Nucleus accumbens (tissue), 56 donors: ENCODE measurements around the gene TPST2.

Experiments used
- DNase-seq, 56 donors: peaks; one replicate each; lab custom pipeline; 2025; lab: John Stamatoyannopoulos, UW

The TPST2 gene

DNA sequence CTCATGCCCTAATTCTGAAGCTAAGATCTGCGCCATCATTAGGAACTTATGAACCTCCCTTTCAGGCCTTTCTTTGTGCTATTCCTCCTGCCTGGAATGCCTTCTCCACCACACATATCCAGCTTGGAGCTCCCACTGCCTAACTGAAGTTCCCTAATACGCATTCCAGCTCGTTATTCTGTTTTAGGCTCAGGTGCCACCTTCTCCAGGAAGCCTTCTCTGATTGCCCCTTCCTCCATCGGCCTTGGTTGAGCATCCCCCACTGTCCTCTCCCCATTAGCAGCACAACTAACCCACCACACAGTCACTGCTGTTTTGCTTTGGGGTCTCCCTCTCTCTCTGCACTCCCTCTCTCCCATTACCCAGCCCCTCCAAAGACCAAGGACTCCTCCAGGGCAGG is 22.7 kb upstream of the TPST2 start:
- DNase-seq: no peak

DNA sequence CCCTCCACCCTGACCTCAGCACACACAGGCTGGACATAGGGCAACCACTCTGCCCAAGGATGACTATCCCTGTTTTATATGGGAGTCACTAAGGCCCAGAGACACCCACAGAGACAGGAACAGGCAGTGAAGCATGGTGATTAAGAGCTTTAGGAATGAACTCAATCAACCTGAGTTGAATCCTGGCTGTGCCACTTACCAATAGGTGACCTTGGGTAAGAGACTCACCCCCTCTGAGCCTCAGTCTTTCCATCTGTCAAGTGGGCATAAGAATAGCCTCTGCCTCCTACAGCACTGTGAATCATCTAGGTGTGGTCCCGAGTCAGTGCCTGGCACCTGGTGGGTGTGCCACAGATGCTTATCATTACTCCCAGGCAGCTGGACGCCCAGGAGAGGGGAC is 21.1 kb upstream of the TPST2 start:
- no peak for DNase-seq

DNA sequence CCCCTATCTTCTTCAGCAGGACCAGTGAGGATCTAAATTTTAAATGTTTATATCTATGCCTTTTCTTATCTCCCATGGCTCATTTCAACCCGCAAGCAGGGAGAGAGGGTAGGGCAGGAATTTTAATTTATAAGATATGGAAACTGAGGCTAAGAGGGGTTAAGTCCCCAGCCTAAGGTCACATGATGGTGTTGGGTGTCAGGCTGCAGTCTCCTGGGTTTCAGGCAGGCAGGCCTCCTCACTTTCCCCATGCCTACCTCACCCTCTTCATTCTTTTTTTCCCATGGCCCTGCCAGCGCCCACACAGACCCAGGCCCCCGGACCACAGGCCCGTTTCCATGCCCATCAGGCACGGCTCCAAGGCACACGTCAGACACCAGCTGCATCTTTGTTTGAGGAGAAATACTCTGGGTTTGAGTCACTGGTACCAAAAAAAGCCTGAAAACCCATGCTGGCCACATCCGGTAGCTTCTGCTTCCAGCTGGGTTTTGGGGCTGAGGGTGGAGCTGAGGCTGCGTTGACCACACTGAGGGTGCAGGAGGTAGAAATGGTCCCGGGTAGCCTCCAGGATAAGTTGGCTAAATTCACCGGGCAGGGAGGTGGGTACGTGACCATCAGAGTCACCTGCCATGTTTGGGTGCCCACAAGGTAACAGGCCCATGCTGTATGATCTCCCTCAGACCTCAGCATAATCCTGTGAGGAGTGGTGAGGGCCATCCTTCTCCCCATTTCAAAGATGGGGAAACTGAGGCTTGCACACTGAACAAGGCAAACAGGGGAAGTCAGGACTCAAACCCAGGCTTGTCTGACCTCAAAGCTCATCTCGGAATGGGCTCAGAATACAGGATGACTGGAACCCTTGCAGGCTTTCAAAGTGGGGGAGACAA is 20.4 kb upstream of the TPST2 start:
- peak in 20 of 56 donors; percentile 2 to 59 (median 22) for DNase-seq

DNA sequence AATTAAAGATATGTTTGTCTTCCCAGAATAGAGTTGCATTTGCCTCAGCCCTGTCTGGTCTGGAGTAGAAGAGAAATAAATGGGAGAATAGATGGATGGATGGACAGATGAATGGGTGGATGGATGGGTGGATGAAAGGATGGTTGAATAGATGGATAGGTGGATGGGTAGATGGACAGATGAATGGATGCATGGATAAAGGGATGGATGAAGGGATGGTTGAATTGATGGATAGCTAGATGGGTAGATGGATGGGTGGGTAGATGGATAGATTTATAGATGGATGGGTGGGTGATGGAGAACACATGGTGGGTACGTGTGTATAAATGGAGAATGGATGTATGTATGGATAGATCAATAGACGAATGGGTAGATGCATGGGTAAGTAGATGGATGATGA is 19.4 kb upstream of the TPST2 start:
- DNase-seq: no peak

DNA sequence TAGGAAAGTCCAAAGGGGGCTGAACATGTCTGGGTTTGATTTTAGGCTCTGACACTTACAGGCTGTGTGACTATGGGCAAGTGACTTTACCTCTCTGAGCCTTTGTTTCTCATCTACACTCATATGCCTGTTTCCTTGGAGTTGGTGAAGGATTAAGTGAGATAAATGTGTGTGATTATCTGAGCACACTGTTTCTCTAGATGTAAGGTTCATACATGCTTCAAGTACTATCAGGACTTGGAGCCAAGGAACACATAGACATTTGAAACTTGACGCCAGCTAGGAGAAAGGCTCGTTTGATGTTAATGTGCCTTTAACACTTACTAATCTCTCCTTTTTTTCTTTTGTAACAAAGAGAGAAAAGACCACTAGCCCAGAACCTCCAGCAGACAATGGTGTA is 18.2 kb upstream of the TPST2 start:
- DNase-seq: no peak

DNA sequence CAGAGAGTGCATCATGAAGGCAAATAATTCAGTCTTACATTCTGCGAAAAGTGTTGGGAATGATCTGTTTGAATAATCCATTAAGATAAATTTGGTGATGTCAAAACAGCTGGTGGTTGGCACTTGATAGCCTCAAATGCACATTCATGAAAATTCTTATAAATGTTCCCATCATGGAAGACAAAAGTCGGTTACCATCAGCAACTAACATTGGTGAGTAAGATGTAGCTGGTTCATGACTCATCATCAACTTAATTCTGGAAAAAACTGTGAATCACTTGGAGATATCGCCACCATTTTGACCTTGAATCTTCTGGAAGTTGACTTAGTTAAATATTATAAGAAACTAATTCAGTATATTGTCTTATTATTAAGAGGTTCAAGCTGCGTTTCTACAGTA is 16.7 kb upstream of the TPST2 start:
- DNase-seq: peak in 1 of 56 donors; percentile 12

DNA sequence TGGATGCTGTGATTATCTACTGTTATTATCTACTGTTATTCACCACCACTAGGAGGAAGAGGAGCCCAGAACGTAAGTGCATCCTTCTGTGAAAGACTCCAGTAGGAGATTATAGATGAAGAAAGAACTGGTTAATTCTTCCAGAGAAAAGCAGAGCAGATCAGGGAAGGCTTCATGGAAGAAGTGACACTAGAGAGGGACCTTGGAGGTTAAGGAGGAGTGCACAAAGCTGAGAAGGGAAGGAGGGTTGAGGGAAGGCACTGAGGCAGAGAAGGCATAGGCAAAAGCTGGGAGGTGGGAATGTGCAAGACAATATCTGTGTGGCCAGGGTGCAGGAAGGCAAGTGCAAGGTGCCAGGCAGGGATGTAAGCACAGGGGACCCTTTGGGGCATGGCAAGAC is 14.4 kb upstream of the TPST2 start:
- no peak for DNase-seq

DNA sequence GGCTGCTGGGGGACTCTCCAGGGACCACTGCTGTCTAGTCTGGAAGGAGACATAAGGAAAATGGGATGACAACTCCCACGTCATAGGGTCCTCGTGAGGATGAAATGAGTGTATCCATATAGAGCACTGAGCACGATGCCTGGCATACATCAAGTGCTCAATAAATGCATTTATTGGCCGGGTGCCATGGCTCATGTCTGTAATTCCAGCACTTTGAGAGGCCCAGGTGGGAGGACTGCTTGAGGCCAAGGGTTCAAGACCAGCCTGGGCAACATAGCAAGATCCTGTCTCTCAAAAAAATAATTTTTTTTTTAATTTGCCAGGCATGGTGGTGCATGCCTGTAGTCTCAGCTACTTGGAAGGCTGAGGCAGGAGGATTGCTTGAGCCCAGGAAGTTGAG is 12.2 kb upstream of the TPST2 start:
- DNase-seq: no peak

DNA sequence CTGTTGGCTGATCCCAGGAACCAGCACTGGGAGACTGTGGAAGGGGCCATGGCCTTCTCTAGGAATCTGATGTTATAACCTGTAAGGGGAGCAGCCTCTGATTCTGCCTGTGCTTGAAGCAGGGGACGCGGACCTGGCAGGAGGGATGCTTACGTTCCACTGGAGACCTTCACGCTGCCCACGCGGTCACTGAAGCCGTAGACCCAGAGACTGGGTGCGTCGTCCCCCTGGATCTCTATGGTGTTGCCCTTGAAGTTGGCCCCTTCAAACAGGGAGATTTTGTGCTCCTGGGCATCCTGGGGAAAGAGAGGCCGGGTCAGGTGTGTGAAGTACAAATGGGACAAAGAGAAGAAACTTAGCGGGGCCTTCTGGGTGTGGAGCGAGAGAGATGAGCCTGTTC is 11.8 kb upstream of the TPST2 start:
- DNase-seq: no peak

DNA sequence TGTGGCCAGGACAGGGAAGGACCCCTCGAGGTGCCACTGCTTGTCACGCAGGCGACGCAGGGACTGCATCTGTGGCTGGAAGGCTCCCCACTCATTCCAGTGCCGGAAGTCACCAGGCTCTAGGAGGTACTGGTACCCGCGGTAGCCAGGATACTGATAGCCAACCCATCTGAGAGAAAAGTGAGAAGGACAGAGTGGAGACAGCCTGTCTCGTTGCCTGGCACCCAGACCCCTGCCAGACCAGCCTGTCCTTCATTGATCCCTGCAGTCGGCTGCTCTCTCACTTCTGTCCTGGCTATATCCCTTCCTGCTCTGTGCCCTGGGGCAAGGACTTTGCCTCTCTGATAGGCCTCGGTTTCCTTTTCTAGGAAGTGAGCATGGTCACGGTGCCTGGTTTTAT is 9.6 kb upstream of the TPST2 start:
- DNase-seq: no peak

DNA sequence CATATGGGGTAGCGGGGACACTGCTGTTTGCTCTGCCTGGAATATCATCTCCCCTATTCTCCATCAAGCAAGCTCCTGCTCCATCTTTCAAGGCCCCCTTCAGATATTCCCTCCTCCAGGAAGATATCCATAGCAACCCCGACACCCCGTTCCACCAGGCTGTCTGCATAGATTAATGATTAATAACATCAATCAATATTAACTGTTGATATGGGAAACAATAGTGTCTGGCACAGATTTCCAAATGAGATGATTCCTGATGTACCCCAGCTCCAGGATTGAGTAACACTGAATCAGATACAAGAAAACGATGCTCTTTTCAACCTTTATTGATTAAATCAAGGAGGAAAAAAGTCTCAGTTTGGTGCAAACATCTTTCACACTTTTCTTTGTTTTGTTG is 7.5 kb upstream of the TPST2 start:
- no peak for DNase-seq

DNA sequence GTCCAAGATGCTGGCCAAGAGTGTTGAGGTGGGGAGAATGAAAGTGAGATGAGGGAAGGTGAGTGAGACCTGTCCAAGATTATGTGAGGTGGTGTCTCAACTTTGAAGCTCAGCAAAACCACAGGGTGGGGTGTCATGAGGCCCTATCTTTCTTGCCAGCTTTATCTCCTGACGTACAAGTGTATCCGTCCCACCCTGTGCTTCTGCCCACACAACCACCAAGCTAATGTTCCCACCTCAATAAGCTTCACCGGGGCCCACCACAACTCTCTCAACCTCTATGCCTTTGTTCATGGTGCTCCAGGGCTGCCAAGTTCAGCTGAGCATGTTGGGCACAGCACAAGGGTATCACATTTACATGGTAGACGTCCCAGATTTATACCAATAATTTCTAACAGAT is 7.1 kb upstream of the TPST2 start:
- no peak for DNase-seq

DNA sequence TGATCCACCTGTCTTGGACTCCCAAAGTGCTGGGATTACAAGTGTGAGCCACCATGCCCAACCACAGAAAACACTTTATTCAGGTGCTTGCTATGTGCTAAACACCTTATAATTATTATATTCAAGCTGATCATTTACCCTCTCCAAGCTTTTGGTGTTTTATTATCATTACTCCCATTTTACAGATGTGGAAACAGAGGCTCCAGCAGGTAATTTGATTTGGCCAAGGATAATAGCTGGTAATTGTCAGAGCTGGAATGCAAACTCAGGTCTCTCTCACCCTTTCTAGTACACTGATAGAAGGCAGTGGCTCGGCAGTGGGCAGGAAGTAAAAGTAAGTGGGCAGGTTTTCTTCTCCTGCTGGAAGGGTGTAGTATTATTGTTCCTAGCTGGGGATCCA is 3.8 kb upstream of the TPST2 start:
- no peak for DNase-seq

DNA sequence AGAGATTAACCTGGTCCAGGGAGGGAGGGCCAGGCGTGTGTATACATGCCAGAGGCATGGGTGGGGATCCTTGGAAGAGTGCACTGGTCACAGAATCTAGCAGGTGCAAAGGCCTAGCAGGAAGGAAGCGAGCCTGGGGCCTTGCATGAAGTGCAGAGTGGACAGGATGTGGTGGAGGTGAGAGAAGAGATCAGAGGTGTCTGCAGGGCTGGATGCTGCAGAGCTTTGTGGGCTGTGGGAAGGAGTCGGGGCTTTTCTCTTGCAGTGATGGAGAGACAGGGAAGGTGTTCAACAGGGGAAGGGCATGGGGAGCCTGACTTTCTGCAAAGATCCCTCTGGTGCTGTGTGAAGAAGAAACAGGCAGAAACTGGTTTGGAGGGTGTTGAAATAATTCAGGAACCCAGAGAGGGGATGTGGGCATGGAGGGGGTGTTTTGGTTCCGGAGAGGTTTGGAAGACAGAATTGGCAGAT is 2.5 kb upstream of the TPST2 start:
- no peak for DNase-seq

DNA sequence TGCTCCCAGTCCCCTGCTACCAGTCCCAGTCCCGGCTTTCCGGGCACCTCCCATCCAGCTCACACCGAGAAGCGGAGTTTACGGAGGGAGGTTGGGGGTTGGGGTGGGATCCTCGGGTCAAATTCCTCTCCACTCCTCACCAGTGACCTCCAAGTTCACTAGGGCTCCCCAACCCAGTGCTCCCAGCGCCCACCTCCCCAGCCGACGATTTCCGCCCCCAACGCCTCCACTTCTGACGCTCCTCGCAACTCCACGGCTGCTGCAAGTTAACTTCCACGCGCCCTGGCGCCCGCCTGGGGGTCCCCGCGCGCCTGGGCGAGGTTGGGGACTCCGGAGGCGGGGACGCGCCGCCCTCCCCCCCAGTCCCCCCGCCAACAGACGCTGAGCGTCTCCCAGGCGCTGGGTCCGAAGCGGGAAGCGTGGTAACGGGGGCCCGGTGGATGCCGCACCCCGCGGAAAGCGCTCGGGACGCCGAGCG is 526 bp downstream of the TPST2 start:
- DNase-seq: peak in 3 of 56 donors; percentile 33 to 42 (median 36)

DNA sequence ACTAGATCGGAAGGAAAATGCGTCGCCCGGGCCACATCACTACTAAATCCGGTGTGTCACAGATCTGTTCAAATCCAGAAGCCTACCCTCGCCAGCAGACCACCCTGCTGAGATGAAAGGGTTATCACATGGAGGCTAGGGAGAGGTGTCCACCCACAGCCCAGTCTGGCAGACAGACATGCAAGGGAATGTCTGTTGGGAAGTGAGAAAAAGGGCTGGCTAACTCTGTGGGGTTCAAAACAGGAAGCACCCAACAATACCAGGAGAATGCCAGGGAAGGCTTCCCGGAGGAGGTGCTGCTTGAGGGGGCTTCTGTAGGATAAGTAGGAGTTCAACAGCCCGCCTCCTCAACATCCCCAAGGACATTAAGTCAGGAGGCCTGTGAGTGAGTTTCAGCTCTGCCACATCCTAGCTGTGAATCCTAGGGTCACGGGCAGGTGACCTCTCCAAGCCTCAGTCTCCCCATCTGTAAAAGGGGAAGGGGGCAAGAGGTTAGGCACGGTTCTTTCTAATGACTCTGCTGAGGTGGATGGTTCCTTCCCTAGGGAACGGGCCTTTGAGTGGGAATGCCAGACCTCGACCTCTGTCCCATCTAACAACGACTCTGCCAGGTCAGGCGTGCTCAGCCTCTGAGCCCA is 1.1 kb downstream of the TPST2 start:
- DNase-seq: no peak

DNA sequence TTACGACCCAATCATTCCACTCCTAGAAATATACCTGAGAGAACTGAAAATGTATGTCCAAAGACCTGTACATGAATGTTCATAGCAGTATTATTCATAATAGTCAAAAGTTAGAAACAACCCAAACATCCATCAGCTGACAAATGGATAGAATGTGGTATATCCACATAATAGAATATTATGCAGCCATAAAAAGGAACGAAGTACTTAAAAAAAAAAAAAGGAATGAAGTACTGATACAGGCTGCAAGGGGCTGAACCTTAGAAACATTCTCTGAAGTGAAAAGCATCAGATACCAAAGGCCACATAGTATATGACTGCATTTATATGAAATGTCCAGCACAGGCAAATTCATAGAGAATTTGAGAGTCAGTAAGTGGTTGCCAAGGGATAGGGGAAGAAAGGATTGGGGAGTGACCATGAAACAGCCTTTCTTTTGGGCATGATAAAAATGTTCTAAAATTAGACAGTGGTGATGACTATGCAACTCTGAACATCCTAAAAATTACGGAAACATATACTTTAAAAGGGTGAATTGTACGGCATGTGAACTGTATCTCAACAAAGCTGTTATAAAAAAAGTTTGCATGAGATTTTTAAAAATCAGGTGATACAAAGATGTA is 1.8 kb downstream of the TPST2 start:
- DNase-seq: no peak

DNA sequence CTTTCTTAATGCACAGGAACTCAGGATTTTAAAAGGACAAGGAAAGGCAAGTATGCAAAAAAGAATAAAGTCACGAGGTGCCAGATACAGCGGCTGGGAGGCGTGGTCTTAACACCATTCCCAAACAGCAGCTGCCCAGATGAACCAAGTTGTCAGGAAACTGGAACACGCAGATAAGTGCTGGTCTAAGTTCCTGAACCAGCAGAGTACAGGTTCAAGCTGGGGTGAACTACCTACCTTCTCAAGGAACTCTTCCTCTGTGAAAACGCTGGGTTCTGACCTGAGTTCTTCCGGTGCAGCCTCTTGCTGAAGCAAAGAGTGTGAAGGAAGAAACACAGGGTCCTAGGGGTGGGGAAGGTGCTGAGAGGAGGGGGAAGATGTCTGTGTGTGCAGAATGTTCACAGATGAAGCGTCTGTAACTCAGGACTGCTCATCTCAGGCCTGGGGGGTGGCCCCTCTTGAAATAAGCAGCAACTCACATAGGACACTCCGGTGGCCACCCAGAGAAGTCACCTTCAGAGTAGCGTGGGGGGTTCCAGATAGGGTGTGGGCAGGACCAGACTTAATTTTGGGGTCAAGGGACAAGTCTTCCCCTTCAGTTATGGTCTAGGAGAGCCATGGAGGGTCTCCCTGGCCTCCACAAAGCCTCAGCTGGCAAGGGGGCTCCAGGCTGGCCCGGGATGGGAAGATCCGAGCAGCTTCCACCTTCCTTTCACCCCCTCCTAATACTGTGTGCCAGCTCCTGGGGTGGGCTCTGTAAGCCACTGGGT is 3.2 kb downstream of the TPST2 start:
- DNase-seq: no peak

DNA sequence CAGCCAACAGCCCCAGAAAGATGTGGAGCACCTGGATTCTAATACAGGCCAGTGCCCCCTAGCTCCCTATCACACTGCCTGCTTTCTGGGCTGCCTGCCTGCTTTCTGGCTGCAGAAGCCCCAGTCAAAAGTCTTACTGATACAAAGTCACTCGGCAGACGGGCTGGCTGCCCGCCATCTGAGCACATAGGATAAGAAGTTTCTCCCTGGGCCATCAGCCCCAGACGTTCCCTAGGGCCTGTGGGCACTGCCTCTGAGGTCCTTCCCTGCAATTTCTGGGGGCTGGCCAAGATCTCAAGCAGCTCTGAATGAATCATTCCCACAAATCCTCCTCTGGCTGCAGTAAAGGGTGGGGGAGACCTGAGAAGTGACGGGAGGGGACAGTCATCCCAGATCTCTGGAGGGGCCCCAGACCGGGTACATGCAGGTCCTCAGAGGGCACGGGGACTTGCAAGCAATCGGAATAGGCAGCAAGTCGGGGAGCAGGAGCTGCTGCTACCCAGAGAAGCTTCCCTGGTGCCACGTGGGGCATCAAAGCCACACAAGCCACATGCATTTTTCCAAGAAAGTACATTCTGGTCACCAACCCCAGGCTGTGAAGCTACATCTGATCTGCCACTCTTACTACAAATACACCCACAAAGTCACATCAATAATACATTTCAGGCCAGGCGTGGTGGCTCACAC is 4.7 kb downstream of the TPST2 start:
- peak in 3 of 56 donors; percentile 5 to 67 (median 12) for DNase-seq

DNA sequence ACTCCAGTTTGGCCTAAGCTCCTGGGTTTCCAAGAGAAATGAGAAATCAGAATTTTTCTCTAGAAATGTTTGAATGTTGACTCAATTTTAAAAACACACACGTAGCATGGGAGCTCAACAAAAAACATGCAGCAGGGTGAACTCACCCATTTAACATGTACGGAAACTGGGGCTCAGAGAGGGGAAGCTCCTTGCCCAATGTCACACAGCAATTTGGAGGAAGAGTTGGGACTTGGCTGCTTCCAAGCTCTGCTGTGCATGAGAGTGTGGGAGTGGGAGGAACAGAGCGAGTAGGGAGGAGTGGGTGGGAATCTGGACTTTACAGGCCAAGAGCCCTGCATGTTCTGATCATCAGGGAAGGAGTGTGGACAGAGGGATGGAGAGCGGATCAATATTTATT is 5.9 kb downstream of the TPST2 start:
- DNase-seq: no peak
